H1 (cell line): ENCODE measurements around the gene KCNQ2. TPM values are rescaled to one million over a fixed set of nuclear protein-coding genes. Genes with fewer than 3 reads are reported as not detected.

Experiments used
- CTCF ChIA-PET: fragments of 300-600 bp; sonication (Branson Sonifier 250); formaldehyde crosslinking; loops from one replicate; lab custom pipeline; 2021; ENCODE audit not compliant: partially characterized antibody; lab: Charles Lee
- POLR2A ChIA-PET: fragments of 300-600 bp; sonication (Branson Sonifier 250); formaldehyde crosslinking; loops from one replicate; lab custom pipeline; 2021; ENCODE audit warnings: inconsistent platforms; ENCODE audit not compliant: partially characterized antibody; lab: Charles Lee
- DNase-seq, 2 experiments: peaks; one replicate each; pipeline versions ENCODE4 v3.0.0 to v3.0.0-alpha.2; 2010 to 2022; ENCODE audit warnings: low spot score in 2 of 2, low read depth in 1 of 2, mixed read lengths in 1 of 2
- FAIRE-seq: peaks from 2 replicates; lab custom pipeline; 2011; peaks lifted over from hg19 to GRCh38; lab: Jason Lieb, UNC
- H2AFZ ChIP-seq: 2 replicates; pipeline ENCODE4 v1.8.1; 2012; ENCODE audit warnings: low read length, inconsistent platforms
- H2AK5ac ChIP-seq: 2 replicates; pipeline ENCODE4 v1.6.1; 2013; ENCODE audit warnings: low read depth, low read length
- H2BK120ac ChIP-seq: replicated peaks from 2 replicates; pipeline ENCODE3; 2013; ENCODE audit warnings: low read depth, low read length, inconsistent platforms
- H2BK12ac ChIP-seq: 2 replicates; pipeline ENCODE4 v1.6.1; 2013; ENCODE audit warnings: low read depth, low read length
- H2BK15ac ChIP-seq: 2 replicates; pipeline ENCODE4 v1.6.1; 2013; ENCODE audit warnings: low read length
- H2BK20ac ChIP-seq: 2 replicates; pipeline ENCODE4 v1.6.1; 2013; ENCODE audit warnings: low read length
- H2BK5ac ChIP-seq: 2 replicates; pipeline ENCODE4 v1.6.1; 2013; ENCODE audit warnings: low read depth, low read length
- H3K14ac ChIP-seq: 2 replicates; pipeline ENCODE4 v1.6.1; 2013; ENCODE audit warnings: inconsistent platforms; ENCODE audit not compliant: insufficient read length
- H3K18ac ChIP-seq: 2 replicates; pipeline ENCODE4 v1.6.1; 2013; ENCODE audit warnings: low read length; ENCODE audit errors: extremely low read depth
- H3K23ac ChIP-seq: 2 replicates; pipeline ENCODE4 v1.6.1; 2013; ENCODE audit warnings: inconsistent platforms; ENCODE audit not compliant: insufficient read length
- H3K23me2 ChIP-seq: 2 replicates; pipeline ENCODE4 v1.6.1; 2013; ENCODE audit warnings: low read depth, low read length
- H3K27ac ChIP-seq: 2 replicates; pipeline ENCODE4 v1.6.1; 2011; ENCODE audit warnings: low read depth, low read length, inconsistent platforms
- H3K27me3 ChIP-seq, 4 experiments: replicated peaks in 1 of 4; 1 replicate in 1 of 4; 2 replicates in 3 of 4; pipeline versions ENCODE4 v1.6.1 to v1.8.1; 2011 to 2013; ENCODE audit warnings: low read length in 3 of 4, mild to moderate bottlenecking in 3 of 4, inconsistent platforms in 2 of 4, mixed read lengths in 2 of 4, moderate library complexity in 1 of 4; ENCODE audit not compliant: control insufficient read depth in 3 of 4, insufficient read depth in 3 of 4; ENCODE audit errors: extremely low read depth in 1 of 4
- H3K36me3 ChIP-seq, 4 experiments: 2 replicates each; pipeline versions ENCODE4 v1.6.1 to v1.8.1; 2011 to 2013; ENCODE audit warnings: mild to moderate bottlenecking in 4 of 4, low read length in 3 of 4, moderate library complexity in 2 of 4, control low read depth in 1 of 4, inconsistent platforms in 1 of 4; ENCODE audit not compliant: insufficient read depth in 4 of 4, control insufficient read depth in 2 of 4
- H3K4ac ChIP-seq: replicated peaks from 2 replicates; pipeline ENCODE3; 2013; ENCODE audit warnings: low read length, low read depth, mixed read lengths, inconsistent platforms; ENCODE audit not compliant: insufficient read length
- H3K4me1 ChIP-seq, 4 experiments: replicated peaks in 1 of 4; 1 replicate in 1 of 4; 2 replicates in 3 of 4; pipeline versions ENCODE4 v1.6.1 to v1.8.1; 2011 to 2013; ENCODE audit warnings: low read length in 3 of 4, inconsistent platforms in 2 of 4, mixed read lengths in 1 of 4; ENCODE audit not compliant: insufficient read depth in 4 of 4, control insufficient read depth in 3 of 4
- H3K4me2 ChIP-seq, 2 experiments: 2 replicates each; pipeline versions ENCODE4 v1.6.1 to v1.8.1; 2011 to 2013; ENCODE audit warnings: low read depth in 2 of 2, low read length in 2 of 2, control low read depth in 1 of 2, inconsistent platforms in 1 of 2, mild to moderate bottlenecking in 1 of 2; ENCODE audit not compliant: insufficient read depth in 1 of 2
- H3K4me3 ChIP-seq, 4 experiments: fragments of 200-600, 300-600 bp in 1 of 4; sonication (generic), shearing (Covaris generic), sonication (Bioruptor Twin) in 1 of 4; 2 replicates each; pipeline versions ENCODE4 v1.5.1 to v1.8.1; 2011 to 2016; ENCODE audit warnings: low read length in 4 of 4, low read depth in 3 of 4, control low read depth in 2 of 4, inconsistent platforms in 2 of 4, mild to moderate bottlenecking in 2 of 4, mixed read lengths in 1 of 4, moderate library complexity in 1 of 4; ENCODE audit not compliant: insufficient read depth in 2 of 4; ENCODE audit errors: extremely low read depth in 1 of 4
- H3K56ac ChIP-seq: replicated peaks from 2 replicates; pipeline ENCODE3; 2013; ENCODE audit warnings: low read depth, mild to moderate bottlenecking, mixed read lengths, low read length, inconsistent platforms; ENCODE audit not compliant: insufficient read length
- H3K79me1 ChIP-seq: 2 replicates; pipeline ENCODE4 v1.6.1; 2013; ENCODE audit warnings: low read depth, low read length, control low read depth
- H3K79me2 ChIP-seq, 2 experiments: 2 replicates each; pipeline versions ENCODE4 v1.6.1 to v1.8.1; 2012 to 2013; ENCODE audit warnings: low read length in 2 of 2, mild to moderate bottlenecking in 2 of 2, inconsistent platforms in 1 of 2; ENCODE audit not compliant: insufficient read depth in 2 of 2, control insufficient read depth in 1 of 2
- H3K9ac ChIP-seq, 4 experiments: replicated peaks in 1 of 4; 1 replicate in 1 of 4; 2 replicates in 3 of 4; pipeline versions ENCODE4 v1.6.1 to v1.8.1; 2011 to 2013; ENCODE audit warnings: low read depth in 3 of 4, low read length in 3 of 4, control low read depth in 2 of 4, mild to moderate bottlenecking in 2 of 4, moderate library complexity in 2 of 4, inconsistent platforms in 1 of 4; ENCODE audit errors: extremely low read depth in 1 of 4
- H3K9me3 ChIP-seq, 2 experiments: 2 replicates each; pipeline versions ENCODE4 v1.6.1 to v1.8.1; 2012 to 2013; ENCODE audit warnings: mild to moderate bottlenecking in 2 of 2, moderate library complexity in 2 of 2, control low read depth in 1 of 2, inconsistent platforms in 1 of 2, low read depth in 1 of 2, low read length in 1 of 2, mixed read lengths in 1 of 2; ENCODE audit not compliant: insufficient read depth in 2 of 2
- H4K20me1 ChIP-seq, 2 experiments: replicated peaks in 1 of 2; 2 replicates each; pipeline versions ENCODE3 to v1.8.1; 2011 to 2013; ENCODE audit warnings: inconsistent platforms in 2 of 2, low read length in 2 of 2, mild to moderate bottlenecking in 1 of 2; ENCODE audit not compliant: insufficient read depth in 2 of 2, control insufficient read depth in 1 of 2
- H4K5ac ChIP-seq: 2 replicates; pipeline ENCODE4 v1.6.1; 2013; ENCODE audit warnings: low read length, low read depth, mixed read lengths, inconsistent platforms; ENCODE audit not compliant: insufficient read length
- H4K8ac ChIP-seq: 2 replicates; pipeline ENCODE4 v1.8.0; 2013; ENCODE audit warnings: mild to moderate bottlenecking, moderate library complexity, low read length, inconsistent platforms; ENCODE audit not compliant: insufficient read depth; ENCODE audit errors: extremely low read depth
- H4K91ac ChIP-seq: replicated peaks from 2 replicates; pipeline ENCODE3; 2013; ENCODE audit warnings: low read length, mixed read lengths, inconsistent platforms; ENCODE audit not compliant: insufficient read length
- BACH1 ChIP-seq: IDR thresholded peaks from 2 replicates; pipeline ENCODE4 v1.6.1; 2012; ENCODE audit warnings: low read length, improper control_type of control experiment
- FOSL1 ChIP-seq: IDR thresholded peaks from 2 replicates; pipeline ENCODE4 v1.6.1; 2011; ENCODE audit warnings: mild to moderate bottlenecking, low read depth, low read length, moderate library complexity; ENCODE audit not compliant: insufficient read depth
- GABPA ChIP-seq: IDR thresholded peaks from 2 replicates; pipeline ENCODE4 v1.6.1; 2011; ENCODE audit warnings: mild to moderate bottlenecking, low read length, moderate library complexity, borderline replicate concordance; ENCODE audit not compliant: insufficient read depth
- GTF2F1 ChIP-seq: IDR thresholded peaks from 2 replicates; pipeline ENCODE4 v1.6.1; 2012; ENCODE audit warnings: low read depth, low read length, improper control_type of control experiment, borderline replicate concordance
- JUND ChIP-seq: IDR thresholded peaks from 2 replicates; pipeline ENCODE4 v1.6.1; 2011; ENCODE audit warnings: mild to moderate bottlenecking, improper control_type of control experiment, low read length
- POLR2A ChIP-seq, 2 experiments: IDR thresholded peaks; 1 replicate in 1 of 2; 2 replicates in 1 of 2; pipeline ENCODE4 v1.6.1; 2011; ENCODE audit warnings: low read depth in 2 of 2, low read length in 2 of 2, mild to moderate bottlenecking in 2 of 2; ENCODE audit errors: control extremely low read depth in 1 of 2
- POU5F1 ChIP-seq: IDR thresholded peaks from 2 replicates; pipeline ENCODE4 v1.6.1; 2011; ENCODE audit warnings: low read depth, mild to moderate bottlenecking, low read length, moderate library complexity
- RAD21 ChIP-seq, 2 experiments: IDR thresholded peaks in 1 of 2; conservative IDR thresholded peaks in 1 of 2; 2 replicates each; pipeline ENCODE4 v1.6.1; 2011; ENCODE audit warnings: low read depth in 2 of 2, low read length in 2 of 2, improper control_type of control experiment in 1 of 2, inconsistent platforms in 1 of 2, mild to moderate bottlenecking in 1 of 2, moderate library complexity in 1 of 2
- SAP30 ChIP-seq: fragments of 300-600 bp; sonication (generic); IDR thresholded peaks from 2 replicates; pipeline ENCODE4 v1.7.1; 2012; ENCODE audit warnings: low read length, moderate library complexity, mild to moderate bottlenecking, inconsistent platforms; ENCODE audit not compliant: insufficient read depth, insufficient replicate concordance
- SIN3A ChIP-seq, 2 experiments: IDR thresholded peaks in 1 of 2; conservative IDR thresholded peaks in 1 of 2; 2 replicates each; pipeline ENCODE4 v1.6.1; 2011 to 2012; ENCODE audit warnings: low read length in 2 of 2, improper control_type of control experiment in 1 of 2, low read depth in 1 of 2, mild to moderate bottlenecking in 1 of 2
- SP2 ChIP-seq: IDR thresholded peaks from 2 replicates; pipeline ENCODE4 v1.6.1; 2012; ENCODE audit warnings: mild to moderate bottlenecking, low read length, inconsistent platforms
- SUZ12 ChIP-seq: fragments of 200-600 bp; sonication (generic); IDR thresholded peaks from 2 replicates; pipeline ENCODE4 v1.6.1; 2012; ENCODE audit warnings: mild to moderate bottlenecking, inconsistent platforms, low read length, moderate library complexity, mixed read lengths
- TEAD4 ChIP-seq: IDR thresholded peaks from 2 replicates; pipeline ENCODE4 v1.6.1; 2012; ENCODE audit warnings: low read depth, low read length, inconsistent platforms, mixed read lengths
- WGBS, 2 experiments: shearing (Covaris generic) in 1 of 2; methylation state at CpG; one replicate each; pipeline versions ENCODE4 v1.1.6 to v1.1.7; 2013 to 2015; ENCODE audit warnings: low lambda C conversion rate in 2 of 2, mixed read lengths in 2 of 2, inconsistent platforms in 1 of 2, low coverage in 1 of 2, missing lambda C conversion rate in 1 of 2; ENCODE audit not compliant: insufficient replicate concordance in 2 of 2, insufficient coverage in 1 of 2, insufficient read length in 1 of 2; ENCODE audit errors: extremely low coverage in 1 of 2, missing lambda C conversion rate in 1 of 2; 5-methylcytosine and 5-hydroxymethylcytosine counted together
- polyA plus RNA-seq, 7 experiments: library from polyadenylated mRNA; depleted of rRNA in 3 of 7; stranded (reverse) in 5 of 7; unstranded in 2 of 7; fragments of >200 nt in 5 of 7; fragments of 200-250 nt in 2 of 7; gene quantifications; 1 replicate in 5 of 7; 2 replicates in 1 of 7; 4 replicates in 1 of 7; pipeline versions ENCODE4 v1.2.1 to v1.2.3, GENCODE V29; 2011 to 2013; ENCODE audit warnings: missing spikeins in 2 of 7, mixed read lengths in 2 of 7
- total RNA-seq: library from RNA; stranded (reverse); fragmentation: NEBNext Ultra II Directional; extraction: Animal tissue kit (Norgen Biotek cat#: 25700); gene quantifications from 2 replicates; pipeline ENCODE4 v1.2.1, GENCODE V29; 2021

The KCNQ2 gene
- total and polyA plus RNA-seq, 2 of the 8 experiments (the other 6 are each of a cell fraction or from before 2014, with no cell fraction given) = 82.6 to 243 TPM

DNA sequence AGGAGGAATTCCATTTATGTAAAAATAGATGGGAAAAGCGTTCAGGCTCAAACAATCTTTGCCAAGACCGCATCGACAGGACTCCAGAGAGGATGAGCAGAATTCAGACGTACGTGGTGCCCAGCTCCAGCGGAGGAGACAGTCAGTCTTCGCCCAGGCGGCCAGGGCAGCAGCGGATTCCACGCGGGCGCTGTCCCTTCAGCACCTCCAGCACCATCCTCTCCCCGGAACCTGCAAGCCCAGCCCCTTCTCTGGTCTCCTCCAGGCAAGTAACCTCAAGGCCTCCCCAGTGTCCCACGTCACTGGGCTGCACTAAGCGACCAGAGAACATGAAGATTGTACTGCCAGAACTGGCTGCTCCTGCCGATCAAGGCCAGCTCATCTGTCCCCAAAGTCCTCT is 2.8 kb upstream of the KCNQ2 start:
- Histone ChIP-seq H3K36me3 (no peaks in the 10 kb centered on the region), H3K18ac (no peak overlapping the region), H3K9me3 (no peaks in the 10 kb centered on the region), H3K27me3 (peaks cover 0 to 16% (median 5%) of the 10 kb centered on the region in 4 experiments; a peak in 4 of 7 replicates), H2AFZ (no peak overlapping the region), H4K20me1 (no peaks in the 10 kb centered on the region), H3K56ac (no peak overlapping the region), H4K8ac (no peak overlapping the region; the same call in 1 of the 2 replicates), H3K4me3 (no peak overlapping the region), H2BK12ac (no peak overlapping the region), H4K91ac (no peak overlapping the region), H3K4ac (no peak overlapping the region), H3K79me2 (peaks cover 3 to 10% of the 10 kb centered on the region in 2 experiments; a peak in 3 of 4 replicates), H3K79me1 (peaks cover under 1% of the 10 kb centered on the region; the same call in 1 of the 2 replicates), H2BK20ac (no peak overlapping the region), H2AK5ac (no peak overlapping the region), H2BK15ac (no peak overlapping the region), H3K14ac (no peak overlapping the region), H3K23me2 (peaks cover 6% of the 10 kb centered on the region; the same call in 1 of the 2 replicates), H3K9ac (no peak overlapping the region), H4K5ac (no peak overlapping the region), H2BK120ac (no peak overlapping the region), H3K4me2 (no peak overlapping the region), H3K27ac (no peak overlapping the region), H2BK5ac (no peak overlapping the region), H3K23ac (no peak overlapping the region), H3K4me1 (peaks cover 0 to 21% (median 8%) of the 10 kb centered on the region in 4 experiments; a peak in 6 of 7 replicates)
- POLR2A ChIA-PET = interaction anchor here (1.4 to 1.8 kb wide), 2 partner anchors 10 to 12 kb away, joined by 4 to 10 read pairs; no protein-coding TSS in a partner anchor
- WGBS, 2 experiments = 35% methylated on average over 16 of the region's 16 CpGs; no CpG with 5 or more reads in 1 of the 2 experiments
- DNase-seq (no peak), FAIRE-seq (peak; percentile 65)
- CTCF ChIA-PET = interaction anchor here (0.7 to 2.0 kb wide), 4 partner anchors 9 to 252 kb away, joined by 3 to 9 read pairs (median 4); no protein-coding TSS in a partner anchor
- 0 out of 2 replicates have a peak, but pooled peaks have one; percentile 20 for TF ChIP-seq JUND
- TF ChIP-seq SAP30 = peak; percentile 38
- TF ChIP-seq FOSL1 = no peak
- TF ChIP-seq POU5F1 = no peak
- TF ChIP-seq POLR2A (IDR thresholded peaks at IDR 0.05; ENCODE audit: control extremely low read depth in 1 of 2, low read depth in 2 of 2, low read length in 2 of 2) = no peak
- 0 out of 2 replicates have a peak, but pooled peaks have one; percentile 27 for TF ChIP-seq BACH1
- TF ChIP-seq TEAD4 = peak; percentile 84
- TF ChIP-seq SUZ12 = no peak
- 0 out of 4 replicates have a peak, but pooled peaks of 1 of the 2 experiments have one; percentile 5 for TF ChIP-seq RAD21 (IDR thresholded peaks at IDR 0.05 in 1 of 2, conservative IDR thresholded peaks at IDR 0.05 in 1 of 2; ENCODE audit: low read depth in 2 of 2, low read length in 2 of 2)
- no peak for TF ChIP-seq GTF2F1
- peak in 1 of 2 experiments; percentile 89; a peak in 2 of 4 replicates for TF ChIP-seq SIN3A (conservative IDR thresholded peaks at IDR 0.05 in 1 of 2, IDR thresholded peaks at IDR 0.05 in 1 of 2; ENCODE audit: low read depth in 1 of 2, low read length in 2 of 2)
- no peak for TF ChIP-seq SP2
- peak; percentile 67; the same call in 1 of the 2 replicates for TF ChIP-seq GABPA
